ENCODE measurements around the gene ZMIZ1.

GRCh38 chr10:79129361-79129997, 60.7 kb downstream of the ZMIZ1 start:
- TF ChIP-seq CTCF (conservative IDR thresholded peaks at IDR 0.05 in 1 of 2, IDR thresholded peaks at IDR 0.05 in 1 of 2; ENCODE audit: low read depth in 1 of 2, low read length in 2 of 2) (peak in 1 of 2 donors; percentile 26), EZH2 (IDR thresholded peaks at IDR 0.05; ENCODE audit: low read length, missing control alignments) (no peak)

Measured in fibroblast of lung (primary cell).